ENCODE results near the gene SSRP1. TPM values are rescaled to one million over a fixed set of nuclear protein-coding genes. Genes with fewer than 3 reads are reported as not detected.
A peak's percentile ranks its signal among the peaks of the same experiment; 100 is the strongest.

The SSRP1 gene
- total and polyA plus RNA-seq, 2 of the 4 experiments (the other 2 are of a cell fraction), result 106 to 146 TPM

- peak overlapping the region; percentile 83 for H3K14ac ChIP-seq (replicated peaks; ENCODE audit: low read depth, low read length)
- POLR2A ChIA-PET (ENCODE audit: unreplicated experiment), result interaction anchor here (2.5 kb wide), 1 partner anchor 11 kb away, joined by 16 read pairs; no protein-coding TSS in a partner anchor
- peaks cover 55% of the 10 kb centered on the region for H3K9me1 ChIP-seq (ENCODE audit: insufficient read depth, low read length)
- H3K4me2 ChIP-seq (ENCODE audit: low read depth, low read length), result peak overlapping the region; percentile 88
- H3K9me3 ChIP-seq (ENCODE audit: control insufficient read depth, insufficient read depth, low read length), result no peaks in the 10 kb centered on the region
- H3K4me1 ChIP-seq (ENCODE audit: control insufficient read depth, insufficient read depth, low read length), result peaks cover 45% of the 10 kb centered on the region
- H2BK5ac ChIP-seq (ENCODE audit: low read depth, low read length, poor library complexity, severe bottlenecking), result peak overlapping the region; percentile 87
- intact Hi-C loops (cut with micrococcal nuclease) (loop anchor here (1.0 kb wide), 2 partner anchors 12 to 32 kb away; no protein-coding TSS in a partner anchor), in situ Hi-C loops (cut with MboI; ENCODE audit: low sequenced_read_pairs) (no loop called here), dilution Hi-C loops (cut with HindIII; ENCODE audit: low sequenced_read_pairs, unreplicated experiment) (no loop called here)
- H3K56ac ChIP-seq (ENCODE audit: extremely low read depth, insufficient read depth, low read length), result peak overlapping the region; percentile 79
- TF ChIP-seq CEBPB (IDR thresholded peaks at IDR 0.05; ENCODE audit: low read depth, low read length) (peak; percentile 93), BHLHE40 (IDR thresholded peaks at IDR 0.05; ENCODE audit: low read depth, low read length) (no peak)
- TF ChIP-seq, protein P1, sequence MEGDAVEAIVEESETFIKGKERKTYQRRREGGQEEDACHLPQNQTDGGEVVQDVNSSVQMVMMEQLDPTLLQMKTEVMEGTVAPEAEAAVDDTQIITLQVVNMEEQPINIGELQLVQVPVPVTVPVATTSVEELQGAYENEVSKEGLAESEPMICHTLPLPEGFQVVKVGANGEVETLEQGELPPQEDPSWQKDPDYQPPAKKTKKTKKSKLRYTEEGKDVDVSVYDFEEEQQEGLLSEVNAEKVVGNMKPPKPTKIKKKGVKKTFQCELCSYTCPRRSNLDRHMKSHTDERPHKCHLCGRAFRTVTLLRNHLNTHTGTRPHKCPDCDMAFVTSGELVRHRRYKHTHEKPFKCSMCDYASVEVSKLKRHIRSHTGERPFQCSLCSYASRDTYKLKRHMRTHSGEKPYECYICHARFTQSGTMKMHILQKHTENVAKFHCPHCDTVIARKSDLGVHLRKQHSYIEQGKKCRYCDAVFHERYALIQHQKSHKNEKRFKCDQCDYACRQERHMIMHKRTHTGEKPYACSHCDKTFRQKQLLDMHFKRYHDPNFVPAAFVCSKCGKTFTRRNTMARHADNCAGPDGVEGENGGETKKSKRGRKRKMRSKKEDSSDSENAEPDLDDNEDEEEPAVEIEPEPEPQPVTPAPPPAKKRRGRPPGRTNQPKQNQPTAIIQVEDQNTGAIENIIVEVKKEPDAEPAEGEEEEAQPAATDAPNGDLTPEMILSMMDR (conservative IDR thresholded peaks at IDR 0.05; ENCODE audit: low read depth, low read length), result no peak
- H4K91ac ChIP-seq (ENCODE audit: insufficient read depth, low read depth, low read length), result peak overlapping the region; percentile 82
- H3K4ac ChIP-seq (ENCODE audit: low read depth, low read length), result peak overlapping the region; percentile 93
- H4K5ac ChIP-seq (ENCODE audit: low read depth, low read length), result peak overlapping the region; percentile 67
- peak overlapping the region; percentile 81 for H2AK5ac ChIP-seq (ENCODE audit: low read depth, low read length)
- H3K79me1 ChIP-seq (ENCODE audit: low read depth in 1 of 2, low read length in 2 of 2), result peaks cover 27 to 78% of the 10 kb centered on the region in 2 experiments
- peak overlapping the region; percentile 52 for H3K18ac ChIP-seq (ENCODE audit: low read depth, low read length)
- no TSS peak for BruUV-seq (replicated peaks)
- peak overlapping the region; percentile 99 for H2AK9ac ChIP-seq (replicated peaks; ENCODE audit: low read depth, low read length, poor library complexity)
- peak overlapping the region; percentile 90 for H2AFZ ChIP-seq (replicated peaks; ENCODE audit: low read length, poor library complexity)
- 10% methylated on average over 2 of the region's 6 CpGs; no CpG with 5 or more reads in 1 of the 2 experiments for WGBS, 2 experiments (ENCODE audit: extremely low coverage in 2 of 2, insufficient read length in 1 of 2)
- DNase-seq, result peak; percentile 27
- H3K23ac ChIP-seq (ENCODE audit: low read depth, low read length), result peak overlapping the region; percentile 98
- peak overlapping the region; percentile 26 to 86; a peak in 3 of 4 replicates for H4K8ac ChIP-seq (ENCODE audit: low read depth in 2 of 2, low read length in 2 of 2)
- H2BK120ac ChIP-seq (ENCODE audit: low read depth, low read length), result peak overlapping the region; percentile 79
- no peak; the same call in 1 of the 2 replicates for ATAC-seq (ENCODE audit: low read depth)
- no peaks in the 10 kb centered on the region for H3K27me3 ChIP-seq (ENCODE audit: control insufficient read depth, insufficient read depth, low read length)
- H4K20me1 ChIP-seq (ENCODE audit: insufficient read depth, low read length), result peaks cover 58% of the 10 kb centered on the region
- H3K27ac ChIP-seq (ENCODE audit: insufficient read depth, low read length), result peak overlapping the region; percentile 97
- CTCF ChIA-PET, result no interaction called here
- H2BK20ac ChIP-seq (ENCODE audit: low read depth, low read length), result peak overlapping the region; percentile 88
- H3K9ac ChIP-seq (ENCODE audit: low read depth, low read length), result peak overlapping the region; percentile 73
- peaks cover 67% of the 10 kb centered on the region for H3K36me3 ChIP-seq (ENCODE audit: control insufficient read depth, insufficient read depth, low read length)
- peak overlapping the region; percentile 76; the same call in 2 of the 3 replicates for H2BK15ac ChIP-seq (ENCODE audit: low read depth, low read length)
- peak overlapping the region; percentile 43 for H3K4me3 ChIP-seq (ENCODE audit: insufficient read depth, low read depth, low read length)
Observed at GRCh38 chr11:57310630-57311086, 25.0 kb downstream of the SSRP1 start.
